HS-27A (cell line): ENCODE measurements around the gene DPH3.
"Not testable (repeated sequence)": the region's sequence is repeated elsewhere in the genome, so short reads cannot be mapped to it uniquely, and the experiment has no call there.

Experiments used
- DNase-seq: peaks from one replicate; pipeline ENCODE4 v3.0.0-alpha.2; 2012; ENCODE audit warnings: low read depth, missing footprints

The DPH3 gene

DNA sequence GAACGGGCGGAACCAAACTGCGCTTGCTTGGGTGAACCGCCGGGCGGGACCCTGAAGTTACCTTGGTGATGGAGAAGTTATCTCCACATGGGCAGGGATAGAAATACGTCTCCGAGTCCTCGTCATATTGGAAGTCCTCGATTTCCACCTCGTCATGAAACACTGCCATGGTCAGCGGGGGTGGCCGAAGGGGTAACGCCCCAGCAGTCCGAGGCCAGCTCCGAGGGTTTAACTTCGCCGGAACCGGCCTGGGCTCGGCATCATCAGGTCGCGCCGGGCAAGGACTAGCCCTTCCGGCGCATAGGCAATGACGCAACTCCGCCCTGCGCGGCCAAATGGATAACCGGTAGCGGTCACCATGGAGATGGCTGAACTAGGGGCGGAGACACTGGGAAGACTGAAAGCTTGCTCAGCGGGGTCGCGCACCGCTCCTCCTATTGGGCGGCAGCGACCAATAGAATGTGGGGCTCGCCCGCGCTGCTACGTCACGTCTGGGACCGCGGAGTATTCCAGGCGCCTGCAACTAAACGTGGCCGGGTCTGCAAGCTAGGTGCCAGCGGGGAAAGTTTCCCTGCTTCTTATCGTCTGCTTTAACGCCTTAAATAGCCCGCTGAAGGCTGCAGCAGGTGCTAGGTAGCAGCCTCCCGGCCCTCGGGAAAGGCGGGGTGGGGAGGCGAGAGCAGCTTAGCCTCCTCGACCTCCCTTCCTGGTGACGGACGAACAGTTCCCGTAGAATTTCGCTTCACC, at the start of gene DPH3, which contains the start of gene OXNAD1:
TSS of gene DPH3 (minus strand) at position 236 of the 747 bp plus-strand sequence. CDS start at position 169, 67 bp downstream.
TSS of gene OXNAD1 (plus strand) at position 505 of the 747 bp plus-strand sequence. CDS start 5,741 bp downstream, outside the sequence.
- peak; percentile 99 for DNase-seq

DNA sequence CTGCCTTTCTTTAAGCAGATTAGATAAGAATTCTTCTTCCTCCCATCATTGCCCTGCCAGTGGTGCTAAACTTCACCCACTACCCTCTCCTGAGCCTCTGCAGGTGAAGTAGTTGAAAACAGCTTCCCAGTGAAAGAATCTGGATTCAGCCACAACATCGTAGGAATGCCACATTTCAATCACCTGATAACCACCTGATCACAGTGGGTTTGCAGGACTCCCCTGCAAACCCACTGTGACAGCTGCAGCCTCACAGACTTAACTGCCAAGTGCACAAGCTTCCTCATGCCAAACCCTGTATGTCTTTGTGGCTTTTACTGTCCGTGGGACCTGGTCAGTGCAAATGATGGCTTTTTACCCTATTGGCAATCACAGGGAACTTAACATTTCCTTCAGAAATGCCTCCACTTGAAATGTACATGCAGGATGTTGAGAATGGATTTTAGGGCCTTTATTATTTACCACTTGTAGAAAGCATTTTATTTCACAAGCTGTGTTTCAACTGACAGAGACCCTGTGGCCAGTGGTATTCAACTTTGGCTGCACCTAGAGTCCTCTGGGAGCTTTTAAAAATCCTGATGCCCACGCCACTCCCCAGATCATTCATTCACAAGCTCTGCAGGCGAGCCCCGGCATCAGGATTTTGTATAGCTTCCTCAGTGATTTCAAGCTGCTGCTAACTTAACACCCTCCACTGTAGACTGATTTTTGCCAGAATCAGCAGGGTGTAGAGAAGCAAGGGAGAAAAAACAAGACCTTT, 49.3 kb upstream of the DPH3 start:
- no peak for DNase-seq

DNA sequence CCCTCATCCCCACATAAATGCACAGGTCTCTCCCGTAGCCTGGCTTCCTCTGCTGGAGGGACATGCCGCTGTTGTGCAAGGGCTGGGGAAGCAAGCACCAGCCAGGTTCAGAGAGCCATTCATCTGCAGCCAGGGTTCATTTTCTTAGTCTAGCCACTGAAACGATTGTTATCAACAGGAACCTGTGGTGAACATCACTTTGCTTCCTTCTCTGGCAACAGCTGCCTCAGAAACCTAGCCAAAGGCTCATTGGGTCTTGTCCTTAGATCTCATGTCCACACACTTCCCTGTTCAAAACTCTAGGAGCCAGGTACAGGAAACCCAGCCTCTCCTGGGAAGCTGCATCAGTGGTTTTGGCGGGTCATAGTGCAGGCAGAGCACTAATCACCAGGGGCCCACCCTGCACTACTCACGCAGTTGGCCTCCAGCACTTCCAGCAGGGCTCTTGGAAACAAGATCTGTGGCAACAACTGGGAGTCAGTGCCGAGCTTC, 47.3 kb upstream of the DPH3 start:
- no peak for DNase-seq

DNA sequence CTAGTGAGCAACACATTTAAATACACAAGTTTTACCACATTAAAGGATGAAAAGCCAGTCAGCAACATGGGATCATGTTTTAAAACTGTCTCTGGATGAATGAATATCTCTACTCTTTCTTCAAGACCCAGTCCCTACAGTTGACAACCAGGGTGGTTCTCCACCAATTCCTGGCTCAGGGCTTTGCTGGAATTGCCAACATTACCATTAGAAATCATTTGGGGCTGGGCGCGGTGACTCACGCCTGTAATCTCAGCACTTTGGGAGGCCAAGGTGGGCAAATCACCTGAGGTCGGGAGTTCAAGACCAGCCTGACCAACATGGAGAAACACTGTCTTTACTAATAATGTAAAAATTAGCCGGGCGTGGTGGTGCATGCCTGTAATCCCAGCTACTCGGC, 45.7 kb upstream of the DPH3 start:
- DNase-seq, result not testable (repeated sequence)

DNA sequence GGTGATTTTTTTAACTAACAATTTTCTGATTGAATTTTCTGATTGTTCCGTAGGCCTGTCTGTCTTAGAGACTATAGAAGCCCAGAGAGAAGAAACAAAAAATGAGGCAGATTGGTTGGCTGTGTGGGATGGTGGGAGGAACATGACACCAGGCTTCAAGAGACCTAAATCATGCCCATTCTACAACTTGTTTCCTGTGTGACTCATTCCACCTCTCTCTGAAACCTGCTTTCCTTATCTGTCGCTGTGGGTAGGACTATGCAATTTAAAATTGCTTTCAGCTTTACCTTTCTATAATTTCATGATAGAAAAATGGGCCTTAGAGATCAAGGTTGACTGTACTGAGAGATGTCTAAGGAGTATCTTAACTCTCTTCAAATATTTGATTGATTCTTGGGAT, 44.8 kb upstream of the DPH3 start:
- DNase-seq, result peak; percentile 19

DNA sequence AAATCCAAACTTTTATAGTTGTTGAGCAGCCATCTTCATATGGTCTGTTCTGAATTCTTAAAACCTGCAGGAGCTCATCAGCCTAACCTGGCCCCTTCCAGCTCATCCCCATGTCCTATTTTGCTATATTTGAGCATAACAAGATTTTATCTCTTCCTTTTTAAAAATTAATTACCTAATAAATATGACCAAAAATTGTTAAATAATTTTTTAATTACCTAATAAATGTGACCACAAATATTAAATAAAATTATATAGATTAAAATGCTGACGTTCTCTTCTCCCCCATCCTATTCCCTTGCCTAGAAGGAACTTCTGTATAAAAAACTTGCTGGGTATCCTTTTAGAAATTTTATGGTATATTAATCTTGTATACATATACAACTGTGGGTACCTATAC, 44.0 kb upstream of the DPH3 start:
- no peak for DNase-seq

DNA sequence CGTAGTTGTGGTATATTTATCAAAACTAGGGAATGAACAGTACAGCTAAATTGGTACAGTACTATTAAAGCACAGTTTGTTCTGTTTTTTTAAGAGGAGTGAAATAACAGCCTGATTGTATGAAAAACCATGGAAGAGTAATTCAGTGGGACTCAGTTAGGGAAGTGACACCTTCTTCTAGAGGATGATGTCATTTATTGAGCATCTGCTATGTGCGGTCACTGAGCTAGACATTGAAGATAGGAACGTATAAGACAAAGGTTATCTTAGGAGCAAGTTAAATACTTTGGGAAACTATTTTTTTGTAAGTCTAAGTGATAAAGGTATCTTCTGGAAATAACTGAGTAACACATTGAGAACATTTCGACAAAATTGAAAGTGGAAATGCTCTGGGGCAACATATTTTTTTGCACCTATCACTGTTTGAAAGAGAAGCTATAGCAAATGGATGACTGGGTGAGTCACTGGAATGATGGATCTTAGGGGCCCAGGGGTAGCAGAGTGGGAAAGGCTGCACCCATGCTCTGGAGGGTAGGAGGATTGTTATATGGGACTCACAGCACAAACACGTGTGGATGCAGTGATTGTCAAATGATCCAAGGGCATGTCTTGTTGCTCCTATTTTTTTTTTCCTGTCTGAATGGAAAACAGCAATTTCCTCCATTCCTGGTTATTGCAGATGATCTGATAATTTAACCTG, 43.2 kb upstream of the DPH3 start:
- DNase-seq, result no peak

DNA sequence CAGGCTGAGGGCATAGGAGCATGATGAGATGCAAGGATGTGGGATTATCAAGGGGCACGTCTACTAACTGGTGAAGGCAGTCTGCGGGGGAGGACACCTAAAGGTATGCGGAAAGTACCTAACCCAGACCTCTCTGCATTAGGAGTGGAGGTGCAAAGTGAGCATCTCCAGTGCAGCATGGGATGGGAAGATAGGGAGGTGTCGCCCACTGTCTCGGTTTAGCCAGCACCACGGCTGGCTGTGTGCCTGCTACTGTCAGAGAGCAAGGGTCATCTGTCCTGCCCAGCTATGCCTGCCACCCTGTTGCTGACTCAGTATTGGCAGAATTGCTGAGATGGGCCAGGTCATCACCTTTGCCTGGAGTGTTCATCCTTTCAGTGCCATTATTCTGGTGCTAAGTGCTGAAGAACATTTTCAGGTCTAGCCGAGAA, 40.4 kb upstream of the DPH3 start:
- DNase-seq, result no peak

DNA sequence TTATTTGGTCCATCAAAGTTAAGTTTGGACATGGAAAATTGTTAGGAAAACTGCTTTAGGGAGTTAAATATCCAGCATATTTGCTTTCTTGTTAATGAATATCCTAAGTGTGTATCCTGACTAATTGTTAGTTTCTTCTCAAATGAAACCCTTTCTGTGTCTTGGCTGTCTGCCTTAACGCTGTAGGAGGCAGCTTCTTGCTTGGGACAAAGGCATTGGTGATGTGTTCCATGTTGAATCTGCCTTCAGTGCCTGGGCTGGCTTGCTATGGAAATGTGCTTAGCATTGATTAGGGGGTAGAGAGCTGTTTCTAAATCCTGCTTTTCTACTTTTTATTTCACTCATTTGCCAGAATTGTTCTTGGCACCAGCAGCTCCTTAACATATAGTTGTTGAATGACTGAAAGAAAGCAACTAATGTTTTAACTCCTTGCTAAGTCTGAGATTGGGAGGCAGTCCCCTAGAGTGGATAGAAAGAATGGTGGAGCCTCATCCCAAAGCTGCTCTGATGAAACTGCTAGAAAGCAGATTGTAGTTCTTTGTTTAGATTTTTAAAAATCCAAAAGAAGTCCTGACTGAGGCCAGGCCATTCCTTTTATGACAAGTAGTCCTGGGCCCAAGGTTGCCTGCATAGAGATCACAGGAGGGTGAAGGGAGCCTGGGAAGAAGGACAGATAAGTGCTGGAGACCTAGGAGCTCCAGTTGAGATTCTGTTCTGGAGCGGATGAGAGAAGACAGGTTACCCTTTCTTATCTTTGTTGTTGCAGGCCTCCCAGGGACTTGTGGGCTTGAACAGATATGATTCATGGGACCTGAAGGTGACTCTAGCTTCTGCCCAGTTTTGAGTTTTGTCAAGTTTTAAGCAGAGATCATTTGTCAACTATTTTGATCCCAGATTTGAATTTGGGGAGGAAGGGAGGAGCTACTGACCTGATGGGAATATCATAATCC, 39.6 kb upstream of the DPH3 start:
- DNase-seq, result no peak

DNA sequence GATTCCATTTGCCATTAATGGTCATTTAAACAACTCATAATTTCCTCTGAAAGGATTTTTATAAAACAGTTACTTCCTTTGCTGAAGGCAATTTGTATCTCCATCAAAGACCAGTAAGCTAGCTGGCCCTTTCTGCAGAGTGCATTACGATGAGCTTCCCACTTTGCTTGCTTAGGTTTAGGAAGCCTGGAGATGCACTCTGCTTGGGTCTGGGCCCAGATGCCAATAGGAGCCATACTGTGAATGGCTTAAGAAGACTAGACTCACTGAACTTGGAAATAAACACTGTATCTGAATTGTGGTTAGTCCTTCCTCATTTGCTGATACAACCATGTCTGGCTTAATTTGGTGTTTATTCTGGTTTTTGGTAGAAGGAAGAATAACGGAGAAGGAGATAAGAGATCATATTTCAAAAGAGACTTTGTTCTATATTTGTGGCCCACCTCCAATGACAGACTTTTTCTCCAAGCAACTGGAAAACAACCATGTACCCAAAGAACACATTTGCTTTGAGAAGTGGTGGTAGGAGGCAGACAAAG, 38.4 kb upstream of the DPH3 start:
- no peak for DNase-seq

DNA sequence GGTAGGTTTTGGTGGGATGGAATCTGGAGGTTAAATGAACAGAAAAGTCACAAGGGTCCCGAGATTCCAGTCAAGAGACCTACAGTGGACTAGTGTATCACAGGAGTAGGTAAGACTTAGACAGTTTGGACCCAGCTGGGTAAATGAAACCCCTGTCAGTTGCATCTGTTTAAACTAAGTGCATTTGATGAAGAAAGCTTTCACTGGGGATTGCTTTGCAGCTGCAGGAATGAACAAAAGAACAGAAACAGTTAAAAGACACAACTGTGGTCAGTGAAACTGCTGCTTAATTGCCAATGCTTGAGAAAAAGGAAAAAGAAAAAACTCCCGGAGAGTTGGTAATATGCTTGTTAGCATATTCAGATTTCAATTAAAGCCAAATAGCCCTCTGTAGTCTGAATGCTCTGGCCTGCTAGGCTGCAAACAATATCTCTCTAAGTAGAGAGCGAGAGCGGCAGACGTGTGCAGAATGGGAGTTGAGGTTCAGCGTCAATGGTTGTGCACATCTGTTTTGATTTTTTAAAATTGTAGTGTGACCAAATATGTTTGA, 37.4 kb upstream of the DPH3 start:
- DNase-seq, result no peak

DNA sequence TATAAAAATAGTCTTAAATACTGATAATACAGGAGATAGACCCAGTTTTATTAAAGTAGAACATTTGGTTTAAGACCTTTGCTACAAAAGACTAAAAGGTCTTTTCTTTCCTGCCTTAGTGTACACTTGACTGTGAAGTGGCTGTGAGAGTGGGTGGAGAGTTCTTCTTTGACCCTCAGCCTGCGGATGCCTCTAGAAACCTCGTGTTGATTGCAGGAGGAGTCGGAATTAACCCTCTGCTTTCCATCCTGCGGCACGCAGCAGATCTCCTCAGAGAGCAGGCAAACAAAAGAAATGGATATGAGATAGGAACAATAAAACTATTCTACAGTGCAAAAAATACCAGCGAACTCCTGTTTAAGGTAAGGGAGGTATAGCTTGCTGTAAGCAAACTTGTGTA, 36.8 kb upstream of the DPH3 start:
- DNase-seq, result no peak

DNA sequence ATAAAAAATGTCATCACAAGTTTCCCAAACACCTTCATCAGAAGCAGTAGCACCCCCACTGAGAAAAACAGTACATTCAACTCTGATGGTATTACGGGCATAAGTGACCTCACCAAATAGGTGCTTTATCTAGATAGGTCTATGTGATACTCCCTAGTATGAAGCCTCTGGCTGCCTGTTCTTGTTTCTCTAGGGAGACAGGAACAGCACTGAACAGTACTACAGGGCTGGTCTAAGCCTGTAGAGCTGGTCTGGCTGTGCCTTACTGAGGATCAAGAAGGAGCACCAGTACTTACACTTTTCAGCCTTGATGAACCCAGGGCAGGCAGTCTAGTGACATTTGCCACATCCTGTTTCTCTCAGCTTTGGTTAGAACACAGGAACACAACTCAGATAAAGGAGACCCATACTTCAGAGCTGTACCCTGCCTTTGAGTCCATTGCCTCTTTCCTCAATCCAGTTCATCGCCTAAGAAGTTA, 36.2 kb upstream of the DPH3 start:
- no peak for DNase-seq

DNA sequence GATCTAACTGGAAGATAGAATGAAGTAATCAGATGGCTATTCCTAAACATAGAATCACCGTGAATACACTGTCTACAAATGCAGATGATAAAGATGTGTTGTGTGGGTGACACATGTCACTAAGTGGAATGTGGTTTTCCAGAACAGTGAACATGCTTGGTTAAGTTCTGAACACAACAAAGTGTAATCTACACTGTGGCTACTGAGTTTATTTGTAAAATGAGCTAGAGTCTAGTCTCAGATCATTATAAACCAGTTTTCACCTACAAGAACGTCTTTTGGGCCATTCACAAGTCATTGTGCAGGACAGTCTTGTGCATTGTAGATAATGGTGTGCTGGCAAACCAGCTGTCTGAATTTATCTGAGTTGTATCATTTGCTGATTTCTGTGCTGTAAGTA, 35.6 kb upstream of the DPH3 start:
- no peak for DNase-seq

DNA sequence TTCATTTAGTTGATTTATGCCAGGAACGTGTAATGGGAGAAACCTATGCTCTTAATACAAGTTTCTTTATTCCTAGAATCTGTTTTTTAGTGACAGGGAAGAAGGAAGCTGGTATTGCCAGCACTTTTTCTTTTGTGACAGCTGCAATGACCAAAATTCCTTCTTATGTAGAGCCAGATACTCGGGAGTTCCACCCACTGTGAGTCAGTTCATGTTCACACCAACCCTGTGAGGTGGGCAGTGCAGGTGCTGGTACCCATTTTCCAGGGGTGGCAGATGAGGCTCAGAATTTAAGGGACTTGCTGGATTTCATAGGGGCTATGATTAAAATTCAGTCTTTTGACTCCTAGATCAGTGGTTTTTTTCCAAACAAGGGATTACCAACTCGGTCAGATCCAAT, 35.0 kb upstream of the DPH3 start:
- no peak for DNase-seq

DNA sequence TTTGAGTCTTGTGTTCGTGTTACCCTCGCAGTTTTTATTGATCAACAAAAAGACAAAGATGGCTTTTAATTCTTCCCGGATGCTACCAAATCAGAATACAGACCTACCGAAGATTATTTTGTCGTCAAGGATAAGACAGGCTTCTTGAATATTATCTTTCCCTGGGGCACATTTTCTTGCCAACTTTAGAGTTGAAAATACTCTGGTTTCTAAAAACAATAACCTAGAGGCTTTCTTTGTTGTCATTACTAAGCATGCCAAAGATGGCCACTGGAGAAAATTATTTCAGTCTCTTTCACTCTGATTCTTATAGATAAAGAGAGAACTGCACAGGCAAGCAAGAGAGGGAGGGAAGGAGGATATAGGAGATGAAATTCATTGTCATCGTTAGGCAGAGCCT, 34.1 kb upstream of the DPH3 start:
- DNase-seq, result no peak

DNA sequence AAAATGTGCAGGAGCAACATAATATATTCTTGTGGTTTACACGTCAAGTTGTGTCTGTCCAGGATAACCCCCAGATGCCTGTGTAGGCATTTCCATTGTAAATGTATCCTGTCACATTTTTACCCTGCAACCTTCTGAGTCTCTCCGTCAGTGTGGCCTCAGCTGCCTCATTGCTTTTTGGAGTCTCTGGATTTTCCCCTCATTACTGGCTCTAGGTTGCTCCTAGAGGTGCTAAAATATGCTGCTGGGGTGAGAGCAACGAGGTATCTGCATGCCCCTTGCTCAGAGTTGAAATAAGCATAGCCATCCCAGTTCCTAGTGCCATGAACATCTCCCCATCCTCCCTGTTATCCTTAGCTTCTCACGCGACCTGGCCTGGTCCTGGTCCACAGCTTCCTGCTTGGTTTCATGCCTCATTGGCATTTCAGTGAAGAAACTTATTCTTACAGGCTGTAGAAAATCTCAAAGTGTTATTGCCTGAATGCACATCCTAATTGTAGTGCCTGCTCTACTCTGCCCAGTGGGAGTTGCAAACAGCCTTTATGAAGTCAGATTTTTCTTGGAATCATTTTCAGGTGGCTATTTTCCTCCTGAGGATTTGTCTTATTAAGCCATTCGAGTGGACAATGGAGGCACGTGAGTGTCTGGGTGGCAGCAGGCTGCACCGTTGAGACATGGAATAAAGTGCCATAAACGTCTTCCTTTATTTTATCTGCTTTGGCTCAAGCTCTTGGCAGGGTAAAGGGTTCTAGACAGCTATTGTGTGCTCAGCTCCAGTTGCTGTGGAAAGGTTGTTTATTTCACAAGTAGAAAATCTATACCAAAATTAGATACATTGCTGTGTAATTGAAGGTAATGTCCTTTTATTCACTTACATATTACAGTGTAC, 33.5 kb upstream of the DPH3 start:
- no peak for DNase-seq

DNA sequence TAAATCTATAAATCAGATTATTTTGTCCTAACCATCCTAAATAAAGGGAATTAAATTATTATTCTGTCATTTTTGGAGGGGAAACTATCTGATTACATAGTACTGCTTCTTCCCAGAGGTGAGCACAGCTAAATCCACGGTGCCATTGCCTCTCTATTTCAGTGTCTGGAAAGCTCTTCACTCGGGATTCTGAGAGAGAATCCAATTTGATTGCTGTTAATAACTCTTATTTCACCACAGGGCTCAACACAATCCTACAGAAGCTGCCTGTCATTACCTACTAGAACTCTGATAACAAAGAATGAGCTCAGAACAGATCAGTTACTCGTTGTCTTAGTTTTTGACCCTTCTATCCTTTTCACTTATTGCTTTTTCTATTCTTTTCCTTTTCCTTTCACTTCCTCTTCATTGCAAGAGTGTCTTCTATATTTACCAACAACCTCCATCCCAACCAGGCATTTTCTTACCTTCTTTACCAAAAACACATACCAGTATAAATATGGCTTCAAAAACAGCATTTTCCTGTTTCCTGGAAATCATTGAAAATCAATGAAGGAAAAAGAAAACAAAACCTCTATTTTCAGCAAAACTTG, 30.7 kb upstream of the DPH3 start:
- DNase-seq, result no peak

DNA sequence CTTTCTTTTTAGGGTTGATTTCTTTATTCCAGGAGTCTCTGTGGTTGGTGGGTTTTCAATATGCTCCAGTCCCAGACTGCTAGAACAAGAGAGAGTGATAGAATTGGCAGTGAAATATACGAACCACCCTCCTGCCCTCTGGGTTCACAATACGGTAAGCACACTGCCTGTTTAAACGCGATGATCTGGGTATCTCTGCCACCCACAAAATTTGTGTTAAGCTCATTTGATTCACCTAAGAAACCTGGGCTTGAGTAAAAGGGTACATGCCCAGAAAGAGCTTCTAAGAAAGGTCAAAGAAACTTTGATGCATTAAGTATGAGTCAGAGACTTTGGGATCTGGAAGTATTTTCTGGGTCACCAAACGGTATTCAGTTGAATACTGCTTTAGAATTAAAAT, 30.1 kb upstream of the DPH3 start:
- DNase-seq, result no peak
